AG04450 (cell line): Measurements from ENCODE around the gene TNMD. TPM values are rescaled to one million over a fixed set of nuclear protein-coding genes. Genes with fewer than 3 reads are reported as not detected.
"Not testable (repeated sequence)": the region's sequence is repeated elsewhere in the genome, so short reads cannot be mapped to it uniquely, and the experiment has no call there.

ENCODE experiments used
- CTCF ChIA-PET: fragments of 300-600, 350-600 bp; formaldehyde crosslinking; extraction: SDS; loops from one replicate; lab custom pipeline; 2022; ENCODE audit warnings: antibody characterized with exemption, inconsistent platforms; lab: Charles Lee
- POLR2A ChIA-PET: fragments of 350-600 bp; formaldehyde crosslinking; extraction: SDS; loops from one replicate; lab custom pipeline; 2021; ENCODE audit warnings: antibody characterized with exemption, inconsistent platforms; lab: Yijun Ruan, JAX
- DNase-seq: peaks from one replicate; pipeline ENCODE4 v3.0.0-alpha.2; 2011; ENCODE audit warnings: low read depth, low spot score
- H3K27ac ChIP-seq: one replicate; pipeline ENCODE4 v1.5.1; 2012; ENCODE audit warnings: low read depth, low read length, control low read depth
- H3K27me3 ChIP-seq: one replicate; pipeline ENCODE4 v1.6.0; 2012; ENCODE audit warnings: low read length; ENCODE audit not compliant: control insufficient read depth, insufficient read depth
- H3K4me3 ChIP-seq: 2 replicates; pipeline ENCODE4 v1.5.1; 2011; ENCODE audit warnings: mild to moderate bottlenecking, low read depth, low read length, control low read depth
- H3K9me3 ChIP-seq: 2 replicates; pipeline ENCODE4 v1.5.1; 2012; ENCODE audit warnings: low read length; ENCODE audit not compliant: control insufficient read depth, insufficient read depth
- polyA minus RNA-seq: library from RNA; depleted of rRNA, polyadenylated mRNA; stranded (reverse); fragments of >200 nt; gene quantifications from 2 replicates; pipeline ENCODE4 v1.2.3, GENCODE V29; 2011; rRNA and poly(A)+ RNA removed
- polyA plus RNA-seq: library from polyadenylated mRNA; depleted of rRNA; stranded (reverse); fragments of >200 nt; gene quantifications from 2 replicates; pipeline ENCODE4 v1.2.3, GENCODE V29; 2011; rRNA removed
- TF ChIP-seq, protein P1 (sequence below): IDR thresholded peaks from 2 replicates; pipeline ENCODE4 v1.5.1; 2011; ENCODE audit warnings: low read depth, low read length, control low read depth, inconsistent platforms

Gene TNMD
- polyA plus RNA-seq = not detected in 2 replicates
- polyA minus RNA-seq = not detected in 2 replicates

DNA sequence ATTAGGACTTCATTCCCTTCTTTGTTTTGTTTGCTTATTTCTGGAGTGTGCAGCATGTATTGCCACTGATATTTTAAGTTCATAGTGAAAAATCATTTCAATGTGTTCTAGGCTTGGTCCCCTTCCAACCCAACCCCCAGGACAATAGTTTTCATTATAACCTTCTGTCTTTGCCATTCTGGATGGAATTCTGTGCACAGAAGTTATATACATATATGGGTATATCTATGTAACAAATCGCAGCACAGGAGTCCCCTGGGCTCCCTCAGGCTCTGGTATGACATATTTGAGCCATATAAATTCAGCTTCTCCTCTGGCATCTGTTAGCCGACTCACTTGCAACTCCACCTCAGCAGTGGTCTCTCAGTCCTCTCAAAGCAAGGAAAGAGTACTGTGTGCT is at the start of gene TNMD:
Gene TNMD, plus strand, starts transcription at position 326 of the 400 bp plus-strand sequence. CDS start 83 bp downstream, outside the sequence.
- Histone ChIP-seq H3K9me3 (no peaks in the 10 kb centered on the region), H3K27me3 (no peaks in the 10 kb centered on the region), H3K27ac (no peak within 1 kb of the TSS), H3K4me3 (no peak within 1 kb of the TSS)
- ChIA-PET POLR2A (no interaction called here), CTCF (interaction anchor here (1.6 kb wide), 1 partner anchor 184 kb away, joined by 4 read pairs; no protein-coding TSS in a partner anchor)
- TF ChIP-seq, protein P1, sequence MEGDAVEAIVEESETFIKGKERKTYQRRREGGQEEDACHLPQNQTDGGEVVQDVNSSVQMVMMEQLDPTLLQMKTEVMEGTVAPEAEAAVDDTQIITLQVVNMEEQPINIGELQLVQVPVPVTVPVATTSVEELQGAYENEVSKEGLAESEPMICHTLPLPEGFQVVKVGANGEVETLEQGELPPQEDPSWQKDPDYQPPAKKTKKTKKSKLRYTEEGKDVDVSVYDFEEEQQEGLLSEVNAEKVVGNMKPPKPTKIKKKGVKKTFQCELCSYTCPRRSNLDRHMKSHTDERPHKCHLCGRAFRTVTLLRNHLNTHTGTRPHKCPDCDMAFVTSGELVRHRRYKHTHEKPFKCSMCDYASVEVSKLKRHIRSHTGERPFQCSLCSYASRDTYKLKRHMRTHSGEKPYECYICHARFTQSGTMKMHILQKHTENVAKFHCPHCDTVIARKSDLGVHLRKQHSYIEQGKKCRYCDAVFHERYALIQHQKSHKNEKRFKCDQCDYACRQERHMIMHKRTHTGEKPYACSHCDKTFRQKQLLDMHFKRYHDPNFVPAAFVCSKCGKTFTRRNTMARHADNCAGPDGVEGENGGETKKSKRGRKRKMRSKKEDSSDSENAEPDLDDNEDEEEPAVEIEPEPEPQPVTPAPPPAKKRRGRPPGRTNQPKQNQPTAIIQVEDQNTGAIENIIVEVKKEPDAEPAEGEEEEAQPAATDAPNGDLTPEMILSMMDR = no peak
- no peak for DNase-seq

GRCh38 chrX:100565534-100565933 is 19.2 kb upstream of the TNMD start:
- H3K27ac ChIP-seq, H3K9me3 ChIP-seq, H3K4me3 ChIP-seq, DNase-seq, POLR2A ChIA-PET, CTCF ChIA-PET, H3K27me3 ChIP-seq: not testable (repeated sequence)

- H3K9me3 ChIP-seq = no peaks in the 10 kb centered on the region
- CTCF ChIA-PET = no interaction called here
- TF ChIP-seq, protein P1 = no peak
- H3K4me3 ChIP-seq = no peak overlapping the region
- H3K27me3 ChIP-seq = no peaks in the 10 kb centered on the region
- POLR2A ChIA-PET = no interaction called here
- H3K27ac ChIP-seq = no peak overlapping the region
- DNase-seq = no peak
Observed at GRCh38 chrX:100586747-100587146, 2.0 kb downstream of the TNMD start.

GRCh38 chrX:100587861-100588260 is 3.1 kb downstream of the TNMD start:
- Histone ChIP-seq H3K9me3 (no peaks in the 10 kb centered on the region), H3K27ac (no peak overlapping the region), H3K27me3 (no peaks in the 10 kb centered on the region), H3K4me3 (no peak overlapping the region)
- POLR2A ChIA-PET = no interaction called here
- CTCF ChIA-PET = no interaction called here
- TF ChIP-seq, protein P1 = no peak
- DNase-seq = no peak

GRCh38 chrX:100591256-100592051 is 6.7 kb downstream of the TNMD start:
- TF ChIP-seq, protein P1 = no peak
- DNase-seq = no peak
- Histone ChIP-seq H3K27me3 (no peaks in the 10 kb centered on the region), H3K9me3 (no peaks in the 10 kb centered on the region), H3K27ac (no peak overlapping the region), H3K4me3 (no peak overlapping the region)
- POLR2A ChIA-PET = no interaction called here
- CTCF ChIA-PET = interaction anchor here (0.9 kb wide), 1 partner anchor 177 kb away, joined by 3 read pairs; no protein-coding TSS in a partner anchor
